AG10803 (cell line): ENCODE measurements around the gene OSM.

ENCODE experiments used
- DNase-seq: peaks from one replicate; pipeline ENCODE4 v3.0.0; 2010; ENCODE audit warnings: low read depth
- H3K4me3 ChIP-seq: 2 replicates; pipeline ENCODE4 v1.5.1; 2011; ENCODE audit warnings: mild to moderate bottlenecking, low read length, control low read depth
- TF ChIP-seq, protein P1 (sequence below): conservative IDR thresholded peaks from 2 replicates; pipeline ENCODE4 v1.5.1; 2011; ENCODE audit warnings: mild to moderate bottlenecking, low read length, control low read depth, inconsistent platforms

The OSM gene

DNA sequence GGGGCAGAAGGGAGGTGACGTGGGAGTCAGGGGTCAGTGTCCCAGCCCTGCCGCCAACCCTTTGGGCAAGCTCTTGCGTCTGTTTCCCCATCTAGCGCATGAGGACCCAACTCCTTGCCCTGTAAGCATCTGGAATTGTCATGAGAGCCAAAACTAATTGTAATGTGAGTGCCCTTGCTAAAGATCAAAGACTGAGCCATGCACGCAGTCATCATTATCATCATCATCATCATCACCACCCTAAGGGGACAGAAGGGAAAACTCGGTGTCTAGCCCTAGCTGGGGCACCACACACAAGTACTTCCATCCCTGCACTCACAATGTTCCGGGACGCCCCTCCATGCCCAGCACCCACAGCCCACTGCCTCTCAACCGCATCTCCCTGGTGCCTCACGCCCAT, 22.6 kb downstream of the OSM start:
- TF ChIP-seq, protein P1, sequence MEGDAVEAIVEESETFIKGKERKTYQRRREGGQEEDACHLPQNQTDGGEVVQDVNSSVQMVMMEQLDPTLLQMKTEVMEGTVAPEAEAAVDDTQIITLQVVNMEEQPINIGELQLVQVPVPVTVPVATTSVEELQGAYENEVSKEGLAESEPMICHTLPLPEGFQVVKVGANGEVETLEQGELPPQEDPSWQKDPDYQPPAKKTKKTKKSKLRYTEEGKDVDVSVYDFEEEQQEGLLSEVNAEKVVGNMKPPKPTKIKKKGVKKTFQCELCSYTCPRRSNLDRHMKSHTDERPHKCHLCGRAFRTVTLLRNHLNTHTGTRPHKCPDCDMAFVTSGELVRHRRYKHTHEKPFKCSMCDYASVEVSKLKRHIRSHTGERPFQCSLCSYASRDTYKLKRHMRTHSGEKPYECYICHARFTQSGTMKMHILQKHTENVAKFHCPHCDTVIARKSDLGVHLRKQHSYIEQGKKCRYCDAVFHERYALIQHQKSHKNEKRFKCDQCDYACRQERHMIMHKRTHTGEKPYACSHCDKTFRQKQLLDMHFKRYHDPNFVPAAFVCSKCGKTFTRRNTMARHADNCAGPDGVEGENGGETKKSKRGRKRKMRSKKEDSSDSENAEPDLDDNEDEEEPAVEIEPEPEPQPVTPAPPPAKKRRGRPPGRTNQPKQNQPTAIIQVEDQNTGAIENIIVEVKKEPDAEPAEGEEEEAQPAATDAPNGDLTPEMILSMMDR, result no peak
- DNase-seq, result no peak
- H3K4me3 ChIP-seq, result no peak overlapping the region

DNA sequence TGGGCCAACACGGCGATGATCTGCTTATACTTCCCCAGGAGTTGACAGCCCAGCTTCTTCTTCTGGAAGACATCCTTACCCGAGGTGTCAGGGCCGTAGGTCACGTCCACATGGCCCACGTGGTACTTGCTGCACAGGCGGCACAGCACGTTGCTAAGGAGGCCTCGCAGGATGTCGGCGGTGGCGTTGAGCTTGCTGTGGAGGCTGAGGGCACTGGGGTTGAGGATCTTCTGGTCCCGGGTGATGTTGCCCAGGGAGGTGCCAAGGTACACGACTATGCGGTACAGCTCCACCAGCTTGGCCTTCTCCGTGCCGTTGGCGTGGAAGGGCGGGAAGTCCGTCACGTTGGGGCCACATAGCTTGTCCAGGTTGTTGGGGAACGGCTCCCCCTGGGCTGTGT, 23.0 kb downstream of the OSM start:
- no peak overlapping the region for H3K4me3 ChIP-seq
- TF ChIP-seq, protein P1, result no peak
- no peak for DNase-seq

- H3K4me3 ChIP-seq, result no peak overlapping the region
- TF ChIP-seq, protein P1, result no peak
- DNase-seq, result no peak
Measured at GRCh38 chr22:30241576-30242371, 24.9 kb downstream of the OSM start.

DNA sequence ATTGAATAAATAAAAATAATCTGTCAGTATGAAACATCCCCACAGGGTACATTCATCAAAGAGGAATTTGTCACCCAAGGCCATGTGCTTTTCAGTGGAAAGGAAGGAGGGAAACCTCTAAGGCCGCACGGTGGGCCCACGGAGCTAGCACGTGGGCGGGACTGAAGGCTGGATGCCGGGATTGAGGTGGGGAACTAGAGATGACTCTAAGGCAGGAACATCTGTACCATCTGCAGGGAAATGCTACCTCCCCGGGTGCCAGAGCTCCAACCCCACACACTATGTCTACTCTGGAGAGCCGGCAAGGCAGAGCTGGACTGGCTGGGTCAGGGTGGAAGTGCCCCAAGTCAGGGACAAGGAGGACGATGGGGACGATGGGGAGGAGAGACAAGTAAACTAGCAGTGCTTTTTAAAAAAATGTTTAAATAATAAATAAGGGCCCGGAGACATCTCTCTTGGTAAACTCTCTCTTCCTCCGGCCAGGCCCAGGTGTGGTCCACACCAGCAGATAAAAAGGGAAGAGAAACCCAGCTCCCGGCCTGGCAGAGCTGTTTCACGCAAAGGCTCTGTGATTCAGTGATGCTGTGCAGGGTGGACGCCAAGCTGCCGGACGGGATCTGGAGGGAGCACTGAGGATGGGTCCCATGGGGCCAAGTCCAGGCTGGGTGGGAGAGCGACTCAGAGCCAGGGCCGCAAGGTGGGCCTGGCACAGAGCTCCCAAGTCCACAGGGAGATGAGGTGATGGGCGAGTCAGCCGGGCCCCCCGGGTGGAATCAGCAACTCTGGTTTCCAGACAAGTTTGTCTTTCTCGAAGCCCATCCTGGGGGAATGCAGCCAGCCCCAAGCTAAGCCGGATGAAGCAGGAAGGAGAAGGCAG, 25.9 kb downstream of the OSM start:
- TF ChIP-seq, protein P1, result no peak
- no peak overlapping the region for H3K4me3 ChIP-seq
- DNase-seq, result no peak

- H3K4me3 ChIP-seq, result no peak overlapping the region
- TF ChIP-seq, protein P1, result no peak
- no peak for DNase-seq
Measured at GRCh38 chr22:30239488-30240405, 26.9 kb downstream of the OSM start.

GRCh38 chr22:30238661-30239487, 27.8 kb downstream of the OSM start:
- no peak overlapping the region for H3K4me3 ChIP-seq
- TF ChIP-seq, protein P1, result no peak
- DNase-seq, result no peak
